HEK293 (cell line): ENCODE measurements around the gene CARD8.

Experiments used
- CTCF ChIP-seq: fragments of 450-650 bp; formaldehyde crosslinking; IDR thresholded peaks from 2 replicates; pipeline ENCODE4 v1.5.1; 2016; ENCODE audit warnings: missing biosample characterization, missing genetic modification characterization
- ZBTB10 ChIP-seq: fragments of 450-650 bp; formaldehyde crosslinking; IDR thresholded peaks from 2 replicates; pipeline ENCODE4 v1.5.1; 2016; ENCODE audit warnings: missing biosample characterization, missing genetic modification characterization
- ZNF37A ChIP-seq: fragments of 450-650 bp; IDR thresholded peaks from 2 replicates; pipeline ENCODE4 v1.5.1; 2018; ENCODE audit warnings: missing biosample characterization, missing genetic modification characterization
- ZNF621 ChIP-seq: fragments of 450-650 bp; formaldehyde crosslinking; IDR thresholded peaks from 2 replicates; pipeline ENCODE4 v1.5.1; 2017; ENCODE audit warnings: missing biosample characterization, missing genetic modification characterization
- ZNF692 ChIP-seq: fragments of 450-650 bp; formaldehyde crosslinking; IDR thresholded peaks from 2 replicates; pipeline ENCODE4 v1.5.1; 2016; ENCODE audit warnings: missing biosample characterization, missing genetic modification characterization
- ZNF707 ChIP-seq: fragments of 450-650 bp; formaldehyde crosslinking; IDR thresholded peaks from 2 replicates; pipeline ENCODE4 v1.5.1; 2016; ENCODE audit warnings: missing biosample characterization, missing genetic modification characterization
- TF ChIP-seq, protein P1 (sequence below): fragments of 450-650 bp; formaldehyde crosslinking; optimal IDR thresholded peaks from 2 replicates; pipeline ENCODE3; 2016; ENCODE audit warnings: missing biosample characterization, mild to moderate bottlenecking, missing genetic modification characterization
- TF ChIP-seq, protein P2 (sequence below): fragments of 450-650 bp; formaldehyde crosslinking; IDR thresholded peaks from 2 replicates; pipeline ENCODE4 v1.5.1; 2016; ENCODE audit warnings: missing biosample characterization, missing genetic modification characterization

DNA sequence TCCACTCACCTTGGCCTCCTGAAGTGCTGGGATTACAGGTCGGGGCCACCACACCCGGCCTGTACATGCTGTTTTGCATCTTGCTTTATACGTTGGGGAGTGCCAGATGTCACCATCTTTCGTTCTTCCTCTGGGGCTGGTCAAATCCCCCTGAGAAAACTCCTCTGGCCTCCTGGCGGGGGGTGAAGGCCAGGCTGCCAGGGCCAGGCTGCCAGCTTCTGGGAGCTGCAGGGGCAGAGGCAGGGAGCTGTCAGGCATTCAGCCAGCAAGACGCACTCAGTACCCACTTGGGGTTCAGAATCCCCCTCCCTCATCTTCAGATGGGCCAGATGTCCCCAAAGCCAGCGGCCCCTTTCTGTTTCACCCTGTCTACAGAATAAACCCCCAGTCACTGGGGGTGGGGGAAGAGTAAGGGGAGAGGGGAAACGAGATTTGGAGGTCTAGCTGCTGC, 69.1 kb downstream of the CARD8 start:
- TF ChIP-seq CTCF (no peak), ZNF692 (tag by site-specific recombination) (no peak), ZNF37A (no peak), ZNF707 (tag by site-specific recombination) (no peak), ZNF621 (tag by site-specific recombination) (no peak), ZBTB10 (no peak)
- TF ChIP-seq, protein P1, sequence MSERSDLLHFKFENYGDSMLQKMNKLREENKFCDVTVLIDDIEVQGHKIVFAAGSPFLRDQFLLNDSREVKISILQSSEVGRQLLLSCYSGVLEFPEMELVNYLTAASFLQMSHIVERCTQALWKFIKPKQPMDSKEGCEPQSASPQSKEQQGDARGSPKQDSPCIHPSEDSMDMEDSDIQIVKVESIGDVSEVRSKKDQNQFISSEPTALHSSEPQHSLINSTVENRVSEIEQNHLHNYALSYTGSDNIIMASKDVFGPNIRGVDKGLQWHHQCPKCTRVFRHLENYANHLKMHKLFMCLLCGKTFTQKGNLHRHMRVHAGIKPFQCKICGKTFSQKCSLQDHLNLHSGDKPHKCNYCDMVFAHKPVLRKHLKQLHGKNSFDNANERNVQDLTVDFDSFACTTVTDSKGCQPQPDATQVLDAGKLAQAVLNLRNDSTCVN: no peak
- TF ChIP-seq, protein P2, sequence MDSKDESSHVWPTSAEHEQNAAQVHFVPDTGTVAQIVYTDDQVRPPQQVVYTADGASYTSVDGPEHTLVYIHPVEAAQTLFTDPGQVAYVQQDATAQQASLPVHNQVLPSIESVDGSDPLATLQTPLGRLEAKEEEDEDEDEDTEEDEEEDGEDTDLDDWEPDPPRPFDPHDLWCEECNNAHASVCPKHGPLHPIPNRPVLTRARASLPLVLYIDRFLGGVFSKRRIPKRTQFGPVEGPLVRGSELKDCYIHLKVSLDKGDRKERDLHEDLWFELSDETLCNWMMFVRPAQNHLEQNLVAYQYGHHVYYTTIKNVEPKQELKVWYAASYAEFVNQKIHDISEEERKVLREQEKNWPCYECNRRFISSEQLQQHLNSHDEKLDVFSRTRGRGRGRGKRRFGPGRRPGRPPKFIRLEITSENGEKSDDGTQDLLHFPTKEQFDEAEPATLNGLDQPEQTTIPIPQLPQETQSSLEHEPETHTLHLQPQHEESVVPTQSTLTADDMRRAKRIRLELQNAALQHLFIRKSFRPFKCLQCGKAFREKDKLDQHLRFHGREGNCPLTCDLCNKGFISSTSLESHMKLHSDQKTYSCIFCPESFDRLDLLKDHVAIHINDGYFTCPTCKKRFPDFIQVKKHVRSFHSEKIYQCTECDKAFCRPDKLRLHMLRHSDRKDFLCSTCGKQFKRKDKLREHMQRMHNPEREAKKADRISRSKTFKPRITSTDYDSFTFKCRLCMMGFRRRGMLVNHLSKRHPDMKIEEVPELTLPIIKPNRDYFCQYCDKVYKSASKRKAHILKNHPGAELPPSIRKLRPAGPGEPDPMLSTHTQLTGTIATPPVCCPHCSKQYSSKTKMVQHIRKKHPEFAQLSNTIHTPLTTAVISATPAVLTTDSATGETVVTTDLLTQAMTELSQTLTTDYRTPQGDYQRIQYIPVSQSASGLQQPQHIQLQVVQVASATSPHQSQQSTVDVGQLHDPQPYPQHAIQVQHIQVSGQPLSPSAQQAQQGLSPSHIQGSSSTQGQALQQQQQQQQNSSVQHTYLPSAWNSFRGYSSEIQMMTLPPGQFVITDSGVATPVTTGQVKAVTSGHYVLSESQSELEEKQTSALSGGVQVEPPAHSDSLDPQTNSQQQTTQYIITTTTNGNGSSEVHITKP (tag by site-specific recombination): no peak
